ENCODE results near the gene IDH3G. TPM values are rescaled to one million over a fixed set of nuclear protein-coding genes. Genes with fewer than 3 reads are reported as not detected.

Gene IDH3G
- polyA plus RNA-seq, 3 donors, result 115 to 201 (median 130) TPM

DNA sequence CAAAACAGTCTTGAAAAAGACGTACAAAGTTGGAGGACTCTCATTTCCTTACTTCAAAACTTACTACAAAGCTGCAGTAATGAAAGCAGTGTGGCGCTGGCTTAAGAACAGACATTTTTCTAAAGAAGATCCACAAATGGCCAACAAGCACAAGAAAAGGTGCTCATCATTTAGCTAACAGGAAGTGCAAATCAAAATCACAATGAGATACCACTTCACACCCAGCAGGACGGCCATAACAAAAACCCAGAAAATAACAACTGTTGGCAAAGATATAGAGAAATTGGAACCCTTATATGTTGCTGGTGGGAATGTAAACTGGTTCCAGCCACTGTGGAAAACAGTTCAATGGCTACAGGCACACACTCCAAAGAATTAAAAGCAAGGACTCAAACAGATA, 32.8 kb upstream of the IDH3G start:
- WGBS (ENCODE audit: insufficient coverage), result no CpG with 5 or more reads among the region's 3 CpGs
- Mint-ChIP-seq H3K4me1 (peaks cover 1% of the 10 kb centered on the region), H3K4me3 (peak overlapping the region in 1 of 2 donors; percentile 73), H3K27me3 (ENCODE audit: low read depth in 3 of 3) (peaks cover 47 to 84% (median 80%) of the 10 kb centered on the region in 3 donors), H3K36me3 (no peaks in the 10 kb centered on the region), H3K9me3 (peaks cover 0 to 21% (median 14%) of the 10 kb centered on the region in 7 donors), H3K27ac (no peak overlapping the region)
- no peaks in the 10 kb centered on the region for H4K20me1 ChIP-seq (ENCODE audit: insufficient read depth, low read length)
- H3K79me2 ChIP-seq (ENCODE audit: insufficient read depth, low read length), result no peaks in the 10 kb centered on the region
- H3K9ac ChIP-seq (ENCODE audit: insufficient read depth, low read length, poor library complexity, severe bottlenecking), result no peak overlapping the region
- H2AFZ ChIP-seq (ENCODE audit: insufficient read depth, low read depth, low read length, poor library complexity, severe bottlenecking), result no peak overlapping the region
- peaks cover 0 to 17% of the 10 kb centered on the region in 2 donors for H3K9me3 ChIP-seq (replicated peaks in 1 of 2; ENCODE audit: control insufficient read depth in 1 of 2, insufficient read depth in 1 of 2, low read length in 2 of 2)
- TF ChIP-seq, protein P1, sequence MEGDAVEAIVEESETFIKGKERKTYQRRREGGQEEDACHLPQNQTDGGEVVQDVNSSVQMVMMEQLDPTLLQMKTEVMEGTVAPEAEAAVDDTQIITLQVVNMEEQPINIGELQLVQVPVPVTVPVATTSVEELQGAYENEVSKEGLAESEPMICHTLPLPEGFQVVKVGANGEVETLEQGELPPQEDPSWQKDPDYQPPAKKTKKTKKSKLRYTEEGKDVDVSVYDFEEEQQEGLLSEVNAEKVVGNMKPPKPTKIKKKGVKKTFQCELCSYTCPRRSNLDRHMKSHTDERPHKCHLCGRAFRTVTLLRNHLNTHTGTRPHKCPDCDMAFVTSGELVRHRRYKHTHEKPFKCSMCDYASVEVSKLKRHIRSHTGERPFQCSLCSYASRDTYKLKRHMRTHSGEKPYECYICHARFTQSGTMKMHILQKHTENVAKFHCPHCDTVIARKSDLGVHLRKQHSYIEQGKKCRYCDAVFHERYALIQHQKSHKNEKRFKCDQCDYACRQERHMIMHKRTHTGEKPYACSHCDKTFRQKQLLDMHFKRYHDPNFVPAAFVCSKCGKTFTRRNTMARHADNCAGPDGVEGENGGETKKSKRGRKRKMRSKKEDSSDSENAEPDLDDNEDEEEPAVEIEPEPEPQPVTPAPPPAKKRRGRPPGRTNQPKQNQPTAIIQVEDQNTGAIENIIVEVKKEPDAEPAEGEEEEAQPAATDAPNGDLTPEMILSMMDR (IDR thresholded peaks at IDR 0.05), result no peak
- H3K27me3 ChIP-seq (ENCODE audit: control insufficient read depth in 2 of 2, insufficient read depth in 2 of 2, low read length in 2 of 2), result peaks cover 47 to 75% of the 10 kb centered on the region in 2 donors
- H3K4me3 ChIP-seq (replicated peaks in 1 of 3; ENCODE audit: low read depth in 2 of 3, low read length in 3 of 3), result no peak overlapping the region
- intact Hi-C loops (cut with micrococcal nuclease), result no loop called here
- no peaks in the 10 kb centered on the region for H3K36me3 ChIP-seq (replicated peaks in 1 of 2; ENCODE audit: control insufficient read depth in 1 of 2, insufficient read depth in 2 of 2, low read length in 2 of 2)
- no peak overlapping the region for H3K27ac ChIP-seq (ENCODE audit: low read depth in 1 of 2, low read length in 2 of 2)
- H3K4me2 ChIP-seq (replicated peaks; ENCODE audit: extremely low read depth, low read length, poor library complexity, severe bottlenecking), result no peak overlapping the region
- H3K4me1 ChIP-seq (ENCODE audit: control insufficient read depth in 1 of 2, insufficient read depth in 2 of 2, low read length in 2 of 2), result no peaks in the 10 kb centered on the region
- DNase-seq, result no peak

DNA sequence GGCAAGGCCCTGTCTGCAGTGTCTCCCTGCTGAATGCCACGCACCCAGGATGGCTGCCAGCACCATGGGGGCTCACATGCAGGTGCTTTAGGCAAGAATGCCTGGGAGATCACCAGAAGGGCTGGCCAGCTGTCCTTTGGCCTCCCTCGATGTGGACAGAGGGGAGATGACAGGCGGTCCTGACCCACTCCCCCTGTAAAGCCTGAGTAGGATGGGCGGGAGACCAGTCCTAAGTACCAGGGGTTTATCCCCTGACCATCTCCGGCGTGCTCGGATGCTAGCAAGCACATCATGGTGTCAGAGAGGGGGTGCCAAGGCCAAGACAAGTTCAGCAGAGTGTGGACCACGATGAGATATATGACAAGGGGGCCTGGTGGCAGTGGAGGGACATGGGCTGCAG, 30.9 kb upstream of the IDH3G start:
- H3K4me1 Mint-ChIP-seq, result peaks cover 1% of the 10 kb centered on the region

More for the DNA sequence above, 30.9 kb upstream of the IDH3G start:
- H3K36me3 ChIP-seq (replicated peaks in 1 of 2; ENCODE audit: control insufficient read depth in 1 of 2, insufficient read depth in 2 of 2, low read length in 2 of 2), result no peaks in the 10 kb centered on the region
- H3K79me2 ChIP-seq (ENCODE audit: insufficient read depth, low read length), result no peaks in the 10 kb centered on the region
- H3K9me3 ChIP-seq (replicated peaks in 1 of 2; ENCODE audit: control insufficient read depth in 1 of 2, insufficient read depth in 1 of 2, low read length in 2 of 2), result peaks cover 0 to 9% of the 10 kb centered on the region in 2 donors
- H3K9ac ChIP-seq (ENCODE audit: insufficient read depth, low read length, poor library complexity, severe bottlenecking), result no peak overlapping the region
- H3K27me3 Mint-ChIP-seq (ENCODE audit: low read depth in 3 of 3), result peaks cover 43 to 87% (median 85%) of the 10 kb centered on the region in 3 donors
- 88% methylated on average over 4 of the region's 8 CpGs for WGBS (ENCODE audit: insufficient coverage)
- DNase-seq, result no peak
- no peaks in the 10 kb centered on the region for H3K36me3 Mint-ChIP-seq
- TF ChIP-seq, protein P1 (IDR thresholded peaks at IDR 0.05), result no peak
- H2AFZ ChIP-seq (ENCODE audit: insufficient read depth, low read depth, low read length, poor library complexity, severe bottlenecking), result no peak overlapping the region
- no peak overlapping the region for H3K4me2 ChIP-seq (replicated peaks; ENCODE audit: extremely low read depth, low read length, poor library complexity, severe bottlenecking)
- H3K27me3 ChIP-seq (ENCODE audit: control insufficient read depth in 2 of 2, insufficient read depth in 2 of 2, low read length in 2 of 2), result peaks cover 42 to 72% of the 10 kb centered on the region in 2 donors
- H4K20me1 ChIP-seq (ENCODE audit: insufficient read depth, low read length), result no peaks in the 10 kb centered on the region
- no peak overlapping the region for H3K27ac Mint-ChIP-seq
- peaks cover 0 to 10% (median 6%) of the 10 kb centered on the region in 7 donors for H3K9me3 Mint-ChIP-seq
- intact Hi-C loops (cut with micrococcal nuclease), result no loop called here
- no peak overlapping the region for H3K27ac ChIP-seq (ENCODE audit: low read depth in 1 of 2, low read length in 2 of 2)
- H3K4me1 ChIP-seq (ENCODE audit: control insufficient read depth in 1 of 2, insufficient read depth in 2 of 2, low read length in 2 of 2), result no peaks in the 10 kb centered on the region
- no peak overlapping the region for H3K4me3 Mint-ChIP-seq
- H3K4me3 ChIP-seq (replicated peaks in 1 of 3; ENCODE audit: low read depth in 2 of 3, low read length in 3 of 3), result no peak overlapping the region
